UCSD-AML1 (cell line): ENCODE measurements around the gene NTM.

Experiments used
- DNase-seq: peaks from one replicate; lab custom pipeline; 2025; ENCODE audit not compliant: unreplicated experiment; lab: John Stamatoyannopoulos, UW

NTM gene

GRCh38 chr11:131758726-131759125, 388.3 kb downstream of the NTM start:
- no peak for DNase-seq

- no peak for DNase-seq
Measured at GRCh38 chr11:131759140-131759539, 388.7 kb downstream of the NTM start.

DNA sequence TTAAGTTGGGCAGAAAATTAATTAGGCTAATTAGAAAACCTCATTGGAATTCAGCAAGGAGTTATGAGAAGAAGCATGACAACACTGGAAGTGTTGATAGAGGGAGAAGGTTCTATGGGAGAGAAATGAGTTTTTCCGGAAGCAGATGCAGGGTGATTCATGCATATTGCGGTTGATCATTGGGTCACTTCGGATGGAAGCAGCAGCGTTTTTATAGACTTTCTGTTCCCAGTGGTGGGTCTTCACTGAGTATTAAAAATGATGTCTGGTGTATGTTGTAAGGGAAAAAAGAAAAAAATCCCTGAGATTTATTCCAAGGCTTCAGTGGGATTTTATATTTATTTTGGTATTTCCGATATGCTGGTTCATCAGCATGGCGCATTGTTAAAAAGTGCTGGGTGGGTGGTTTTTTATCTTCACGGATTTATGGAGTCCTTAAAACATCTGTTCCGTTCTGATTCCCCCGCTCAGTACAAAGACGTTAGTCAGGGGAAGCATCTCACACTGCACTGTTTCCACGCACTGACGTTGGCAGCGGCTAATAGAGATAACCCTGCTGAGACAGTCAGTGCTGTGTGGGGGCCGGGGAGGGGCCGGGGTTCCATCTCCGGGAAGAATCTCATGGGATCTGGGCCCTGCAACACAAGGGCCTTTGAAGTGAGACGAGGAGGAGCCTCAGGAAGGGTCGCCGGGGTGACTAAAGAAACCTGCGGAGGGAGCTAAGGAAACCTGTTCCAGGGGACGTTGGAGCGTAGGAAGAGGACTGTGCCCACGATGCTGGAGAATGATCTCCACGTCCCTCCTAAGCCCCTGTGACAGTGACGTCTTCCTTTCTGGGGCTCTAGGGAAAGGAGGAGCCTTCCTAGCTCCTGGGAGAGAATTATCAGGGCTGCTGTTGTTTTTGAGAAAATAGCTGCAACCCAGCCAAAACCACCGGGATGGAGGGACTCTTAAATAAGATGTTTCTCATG, 390.0 kb downstream of the NTM start:
- no peak for DNase-seq

- DNase-seq, result no peak
Measured at GRCh38 chr11:131762346-131763110, 392.1 kb downstream of the NTM start.

DNA sequence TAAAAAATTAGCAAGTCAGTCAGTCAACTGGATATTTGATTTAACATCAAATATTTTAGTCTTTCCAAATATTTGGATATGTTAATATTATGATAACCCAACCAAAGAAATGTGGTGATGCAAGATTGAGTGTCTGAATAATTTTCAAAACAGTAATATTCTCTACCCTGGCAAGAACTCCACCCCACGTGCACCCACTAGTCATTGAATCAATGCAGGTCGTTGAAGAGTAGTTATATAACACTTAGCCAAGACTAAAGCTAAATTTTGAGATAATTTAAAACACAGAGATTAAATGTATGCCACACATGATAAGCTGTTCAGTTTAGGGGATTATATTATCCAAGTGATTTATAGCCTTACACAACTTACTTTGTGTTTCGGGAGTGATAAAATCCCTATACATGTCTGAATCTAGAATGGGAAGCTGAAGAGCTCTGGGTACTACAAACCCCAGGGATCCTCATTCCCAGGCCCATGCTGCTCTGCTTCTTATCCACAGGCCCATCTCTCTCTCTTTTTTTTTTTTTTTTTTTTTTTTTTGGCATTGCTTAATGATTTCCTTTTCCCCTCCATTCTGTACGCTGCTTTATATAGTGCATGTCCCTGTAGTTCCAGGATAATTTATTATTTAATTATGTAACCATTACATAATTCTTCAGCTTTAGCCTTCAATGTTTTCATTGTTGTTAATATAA, 392.9 kb downstream of the NTM start:
- DNase-seq, result no peak

- no peak for DNase-seq
Measured at GRCh38 chr11:131764126-131764525, 393.7 kb downstream of the NTM start.

DNA sequence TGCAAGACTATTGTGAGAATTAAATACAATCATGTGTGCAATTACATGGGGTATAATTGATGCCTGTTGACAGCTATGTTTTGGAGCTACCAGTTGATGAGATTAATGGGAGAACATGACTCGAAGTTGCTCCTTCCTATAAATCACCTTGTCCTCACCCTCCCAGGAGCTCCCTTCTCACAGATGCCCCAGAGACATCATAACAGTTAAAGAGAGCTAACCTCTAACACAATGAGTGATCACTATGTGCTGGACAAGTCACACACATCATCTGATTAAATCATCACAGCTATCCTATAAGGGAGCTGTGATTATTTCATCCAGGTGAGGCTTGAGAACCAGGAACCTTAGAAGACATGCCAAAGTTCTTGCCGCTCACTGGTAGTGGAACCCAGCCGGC, 394.2 kb downstream of the NTM start:
- no peak for DNase-seq

DNA sequence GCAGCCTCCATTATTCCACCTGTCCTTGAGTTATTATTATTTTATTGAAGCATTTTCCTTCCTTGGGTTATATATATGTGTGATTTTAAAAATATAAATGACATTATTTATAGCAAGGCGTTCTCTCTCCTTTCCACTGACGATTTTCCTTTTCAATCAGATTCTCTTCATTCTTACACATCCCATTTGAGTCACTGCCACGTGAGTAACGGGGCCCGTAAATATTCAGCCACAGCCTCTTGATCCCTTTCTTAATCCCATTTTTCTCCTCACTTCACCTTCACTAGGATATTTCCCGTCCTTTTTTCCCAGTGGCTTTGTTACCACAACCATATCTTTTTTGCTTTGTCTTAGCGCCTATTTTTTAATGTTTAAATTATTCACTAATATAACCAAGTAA, 396.2 kb downstream of the NTM start:
- DNase-seq, result no peak

DNA sequence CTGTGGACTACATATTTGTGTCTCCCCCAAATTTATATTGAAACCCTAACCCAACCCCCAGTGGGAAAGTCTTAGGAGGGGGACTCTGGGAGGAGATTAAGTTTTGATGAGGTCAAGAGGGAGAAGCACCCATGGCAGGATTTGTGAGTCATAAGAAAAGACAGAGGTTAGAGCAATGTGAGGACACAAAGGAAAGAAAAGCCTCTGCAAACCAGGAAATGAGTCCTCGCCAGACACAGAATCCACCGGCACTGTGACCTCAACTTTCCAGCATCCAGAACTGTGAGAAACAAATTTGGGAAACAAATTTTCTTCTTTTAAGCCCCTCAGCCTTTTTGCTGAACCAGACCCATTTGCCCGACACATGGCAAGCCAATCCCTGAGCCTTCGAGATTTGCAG, 397.0 kb downstream of the NTM start:
- DNase-seq, result no peak

DNA sequence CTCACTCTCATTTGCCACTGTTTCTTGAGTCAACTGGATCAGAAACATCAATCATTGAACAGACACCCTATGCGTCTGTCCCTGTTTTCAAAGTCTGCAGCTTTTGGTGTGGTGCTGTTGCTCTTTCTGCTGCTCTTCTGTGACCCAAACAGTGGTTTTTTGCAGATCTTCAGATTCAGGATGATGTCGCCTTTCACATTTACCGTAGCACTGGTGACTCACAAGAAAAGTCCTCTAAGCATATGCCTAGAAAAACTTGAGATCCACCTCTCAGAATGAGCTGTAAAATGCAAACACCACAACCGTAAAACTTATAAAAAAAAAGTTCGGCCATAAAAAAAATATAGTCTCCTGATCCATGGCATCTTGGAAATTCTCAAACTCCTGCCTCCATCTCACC, 400.4 kb downstream of the NTM start:
- no peak for DNase-seq

DNA sequence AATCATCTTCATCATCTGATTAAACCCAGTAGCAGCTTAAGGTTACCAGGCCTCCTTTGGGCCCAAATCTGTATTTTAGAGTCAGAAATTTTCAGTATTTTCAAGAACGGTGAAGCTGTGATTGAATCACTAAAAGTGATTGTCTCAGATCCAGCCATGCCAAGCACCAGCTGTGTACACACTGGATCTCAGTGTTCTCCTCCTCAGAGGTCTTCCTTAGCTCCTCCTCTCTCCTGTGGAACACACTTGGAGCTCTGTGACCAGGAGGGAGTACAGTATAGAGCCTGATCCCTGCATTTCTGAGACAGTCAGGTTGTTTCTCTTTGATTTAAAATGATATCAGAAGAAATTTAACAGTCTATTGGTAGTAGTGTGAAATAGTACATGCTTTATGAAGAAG, 401.1 kb downstream of the NTM start:
- DNase-seq, result no peak

DNA sequence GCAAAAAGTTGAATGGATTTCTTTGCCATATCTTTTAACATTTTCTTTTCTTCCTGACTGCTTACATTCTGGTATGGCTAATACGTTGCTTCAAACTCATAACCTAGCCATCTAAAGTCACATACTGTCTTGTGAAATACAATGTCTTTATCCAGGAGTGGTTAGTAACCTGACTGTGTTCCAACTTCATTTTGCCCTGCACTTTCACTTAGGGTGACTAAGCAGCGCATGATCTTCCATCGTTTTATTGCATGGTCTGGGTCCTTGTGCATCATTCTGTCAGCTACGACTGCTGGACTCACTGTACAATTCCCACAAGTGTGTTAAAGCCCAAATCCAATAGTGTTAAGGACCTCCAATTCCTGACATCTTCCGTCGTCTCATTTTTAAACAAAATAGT, 403.2 kb downstream of the NTM start:
- no peak for DNase-seq

- no peak for DNase-seq
Measured at GRCh38 chr11:131776211-131776610, 405.8 kb downstream of the NTM start.

DNA sequence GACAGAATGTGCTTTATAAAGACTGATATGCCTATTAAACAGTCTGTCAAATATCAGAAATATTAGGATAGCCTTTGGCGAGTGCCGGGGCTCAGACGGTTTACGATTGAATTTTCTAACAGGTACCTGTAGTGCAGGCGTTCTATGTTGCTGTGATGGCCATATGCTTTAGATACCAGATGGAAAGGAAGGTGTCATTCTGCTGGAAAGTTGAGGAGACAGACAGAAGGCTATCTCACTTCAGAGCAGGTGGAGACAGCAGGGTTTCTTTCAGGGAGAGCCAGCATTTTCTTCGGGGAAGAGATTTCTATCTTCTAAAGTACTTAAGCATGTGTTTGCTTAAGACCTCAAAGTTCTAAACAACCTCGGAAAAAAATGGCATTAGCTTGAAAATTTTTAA, 415.4 kb downstream of the NTM start:
- no peak for DNase-seq

GRCh38 chr11:131787119-131787518, 416.7 kb downstream of the NTM start:
- DNase-seq, result no peak

DNA sequence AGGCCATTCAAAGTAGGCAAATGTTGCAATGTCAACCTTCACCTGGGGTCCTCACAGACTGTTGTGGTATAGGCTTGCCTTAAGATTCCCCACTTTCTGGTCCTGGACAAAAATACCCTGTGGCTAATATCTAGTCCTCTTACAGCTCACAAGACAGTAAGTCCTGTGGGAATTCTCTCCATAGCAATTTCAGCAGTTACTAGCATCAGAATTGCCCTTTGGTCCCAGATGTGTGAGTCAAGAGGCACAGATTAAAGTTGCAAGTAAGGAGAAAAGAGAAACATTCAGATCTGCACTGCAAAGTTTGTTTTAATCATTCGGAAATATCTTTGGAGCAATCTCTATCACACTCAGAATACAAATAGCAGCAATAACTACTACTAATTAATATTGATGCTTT, 420.2 kb downstream of the NTM start:
- no peak for DNase-seq

- no peak for DNase-seq
Measured at GRCh38 chr11:131792243-131792642, 421.8 kb downstream of the NTM start.

DNA sequence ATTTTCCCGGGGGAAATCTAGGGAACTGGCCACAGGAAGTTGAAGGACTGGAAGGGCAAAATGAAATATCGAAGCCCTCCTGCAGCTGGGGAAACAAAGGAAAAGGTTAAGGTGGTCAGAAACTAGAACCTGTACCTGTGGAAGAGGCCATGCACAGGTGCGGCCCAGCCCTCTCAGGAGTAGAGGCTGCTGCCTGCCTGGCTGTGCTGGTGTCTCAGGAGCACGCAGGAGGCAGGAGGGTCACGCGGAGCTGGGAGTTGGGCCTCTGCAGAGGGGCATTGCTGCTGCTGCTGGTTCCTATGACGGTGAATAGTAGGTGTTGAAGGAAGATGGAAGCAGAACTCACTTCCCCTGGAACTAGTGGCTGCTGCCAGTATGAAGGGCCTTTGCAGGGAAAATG, 425.7 kb downstream of the NTM start:
- DNase-seq, result no peak

GRCh38 chr11:131796541-131796940, 426.1 kb downstream of the NTM start:
- DNase-seq, result no peak

- no peak for DNase-seq
Measured at GRCh38 chr11:131800452-131800851, 430.0 kb downstream of the NTM start.

- DNase-seq, result no peak
Measured at GRCh38 chr11:131802440-131803115, 432.2 kb downstream of the NTM start.
